Activated CD4-positive, alpha-beta T cell treated with anti-CD3 and anti-CD28 coated beads for 36 hours (primary cell): ENCODE data around the gene NUBPL. TPM values are rescaled to one million over a fixed set of nuclear protein-coding genes. Genes with fewer than 3 reads are reported as not detected.
"Not testable (repeated sequence)": the region's sequence is repeated elsewhere in the genome, so short reads cannot be mapped to it uniquely, and the experiment has no call there.

Experiments
- ATAC-seq: fragments of 200-7000 bp; cut with Tn5 transposase; one replicate; pipeline ENCODE4 v1.10.0; 2021; ENCODE audit warnings: mild to moderate bottlenecking, moderate library complexity
- CTCF ChIA-PET: fragments of 350-600 bp; sonication (Branson Sonifier 250); formaldehyde crosslinking; loops from one replicate; lab custom pipeline; 2021; ENCODE audit warnings: antibody characterized with exemption; lab: Charles Lee
- POLR2A ChIA-PET: fragments of 350-600 bp; sonication (Branson Sonifier 250); formaldehyde crosslinking; loops from one replicate; lab custom pipeline; 2021; ENCODE audit warnings: antibody characterized with exemption, inconsistent platforms; lab: Charles Lee
- DNase-seq: peaks from one replicate; pipeline ENCODE4 v3.0.0-alpha.2; 2020
- H3K27ac Mint-ChIP-seq: one replicate; pipeline ENCODE4 v1.8.0; 2021; ENCODE audit warnings: mixed read lengths
- H3K27me3 Mint-ChIP-seq: one replicate; pipeline ENCODE4 v1.8.0; 2021; ENCODE audit warnings: mixed read lengths
- H3K36me3 Mint-ChIP-seq: one replicate; pipeline ENCODE4 v1.8.0; 2021; ENCODE audit warnings: low read depth, mixed read lengths
- H3K4me1 Mint-ChIP-seq: one replicate; pipeline ENCODE4 v1.8.0; 2021; ENCODE audit warnings: mixed read lengths
- H3K4me3 Mint-ChIP-seq: one replicate; pipeline ENCODE4 v1.8.0; 2021; ENCODE audit warnings: mild to moderate bottlenecking, moderate library complexity, mixed read lengths
- H3K9me3 Mint-ChIP-seq: one replicate; pipeline ENCODE4 v1.8.0; 2021; ENCODE audit warnings: low read depth, mixed read lengths
- intact Hi-C, 2 experiments: fragments of 100-400 bp; cut with DNase I in 1 of 2; cut with micrococcal nuclease in 1 of 2; formaldehyde crosslinking; loops; one replicate each; pipeline versions ENCODE4 v1.14.2 to v1.15.1; 2022 to 2024; cut with DNase I, micrococcal nuclease
- total RNA-seq, 2 experiments: library from RNA; stranded (reverse); gene quantifications; one replicate each; pipeline ENCODE4 v1.2.3, GENCODE V29; 2021

NUBPL gene
- total RNA-seq, 2 experiments from 2014 or later, result 9.5 to 14.9 TPM

DNA sequence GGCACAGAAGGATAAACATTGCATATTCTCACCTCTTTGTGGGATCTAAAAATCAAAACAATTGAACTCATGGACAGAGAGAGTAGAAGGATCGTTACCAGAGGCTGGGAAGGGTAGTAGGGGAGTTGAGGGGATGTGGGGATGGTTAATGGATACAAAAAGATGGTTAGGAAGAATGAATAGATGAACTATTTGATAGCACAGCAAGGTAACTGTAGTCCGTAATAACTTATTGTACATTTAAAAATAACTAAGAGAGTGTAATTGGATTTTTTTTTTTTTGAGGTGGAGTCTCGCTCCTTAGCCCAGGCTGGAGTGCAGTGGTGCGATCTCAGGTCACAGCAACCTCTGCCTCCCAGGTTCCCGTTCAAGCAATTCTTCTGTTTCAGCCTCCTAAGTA lies 52.0 kb downstream of the NUBPL start:
- Mint-ChIP-seq H3K9me3 (peaks cover 42% of the 10 kb centered on the region), H3K27ac (no peak overlapping the region), H3K4me3 (no peak overlapping the region), H3K4me1 (no peaks in the 10 kb centered on the region), H3K27me3 (no peaks in the 10 kb centered on the region), H3K36me3 (peaks cover 31% of the 10 kb centered on the region)
- intact Hi-C loops, result no loop called here
- no peak for DNase-seq
- POLR2A ChIA-PET, result no interaction called here
- CTCF ChIA-PET, result no interaction called here
- no peak for ATAC-seq

DNA sequence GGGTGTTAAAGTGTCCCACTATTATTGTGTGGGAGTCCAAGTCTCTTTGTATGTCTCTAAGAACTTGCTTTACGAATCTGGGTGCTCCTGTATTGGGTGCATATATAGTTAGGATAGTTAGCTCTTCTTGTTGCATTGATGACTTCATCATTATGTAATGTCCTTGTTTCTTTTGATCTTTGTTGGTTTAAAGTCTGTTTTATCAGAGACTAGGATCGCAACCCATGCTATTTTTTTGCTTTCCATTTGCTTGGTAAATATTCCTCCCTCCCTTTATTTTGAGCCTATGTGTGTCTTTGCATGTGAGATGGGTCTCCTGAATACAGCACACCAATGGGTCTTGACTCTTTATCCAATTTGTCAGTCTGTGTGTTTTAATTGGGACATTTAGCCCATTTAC lies 57.7 kb downstream of the NUBPL start:
- H3K27ac Mint-ChIP-seq, H3K27me3 Mint-ChIP-seq, ATAC-seq, H3K4me3 Mint-ChIP-seq, DNase-seq, H3K4me1 Mint-ChIP-seq, CTCF ChIA-PET, POLR2A ChIA-PET, intact Hi-C loops: not testable (repeated sequence)
- Mint-ChIP-seq H3K9me3 (peaks cover 53% of the 10 kb centered on the region), H3K36me3 (peaks cover 69% of the 10 kb centered on the region)

DNA sequence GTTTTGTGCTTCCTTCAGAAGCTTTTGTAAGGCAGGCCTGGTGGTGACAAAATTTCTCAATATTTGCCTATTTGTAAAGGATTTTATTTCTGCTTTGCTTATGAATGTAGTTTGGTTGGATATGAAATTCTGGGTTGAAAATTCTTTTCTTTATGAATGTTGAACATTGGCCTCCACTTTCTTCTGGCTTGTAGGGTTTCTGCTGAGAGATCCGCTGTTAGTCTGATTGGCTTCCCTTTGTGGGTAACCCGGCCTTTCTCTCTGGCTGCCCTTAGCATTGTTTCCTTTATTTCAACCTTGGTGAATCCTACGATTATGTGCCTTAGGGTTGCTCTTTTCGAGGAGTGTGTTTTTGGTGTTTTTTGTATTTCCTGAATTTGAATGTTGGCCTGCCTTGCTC lies 58.2 kb downstream of the NUBPL start:
- ATAC-seq, result no peak
- H3K27me3 Mint-ChIP-seq, result no peaks in the 10 kb centered on the region
- intact Hi-C loops, result no loop called here
- no peaks in the 10 kb centered on the region for H3K4me1 Mint-ChIP-seq
- H3K4me3 Mint-ChIP-seq, result no peak overlapping the region
- ChIA-PET CTCF (no interaction called here), POLR2A (no interaction called here)
- H3K9me3 Mint-ChIP-seq, result peaks cover 54% of the 10 kb centered on the region
- no peak for DNase-seq
- H3K36me3 Mint-ChIP-seq, result peaks cover 73% of the 10 kb centered on the region
- no peak overlapping the region for H3K27ac Mint-ChIP-seq

DNA sequence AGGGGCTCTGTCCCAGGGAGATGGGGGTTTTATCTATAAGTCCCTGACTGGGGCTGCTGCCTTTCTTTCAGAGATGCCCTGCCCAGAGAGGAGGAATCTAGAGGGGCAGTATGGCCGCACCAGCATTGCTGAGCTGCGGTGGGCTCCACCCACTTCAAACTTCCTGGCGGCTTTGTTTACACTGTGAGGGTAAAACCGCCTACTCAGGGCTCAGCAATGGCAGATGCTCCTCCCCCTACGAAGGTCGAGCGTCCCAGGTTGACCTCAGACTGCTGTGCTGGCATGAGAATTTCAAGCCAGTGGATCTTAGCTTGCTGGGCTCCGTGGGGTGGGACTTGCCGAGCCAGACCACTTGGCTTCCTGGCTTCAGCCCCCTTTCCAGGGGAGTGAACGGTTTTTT lies 59.7 kb downstream of the NUBPL start:
- ATAC-seq, H3K27ac Mint-ChIP-seq, intact Hi-C loops, POLR2A ChIA-PET, H3K27me3 Mint-ChIP-seq, H3K4me1 Mint-ChIP-seq, DNase-seq, H3K4me3 Mint-ChIP-seq: not testable (repeated sequence)
- CTCF ChIA-PET, result interaction anchor here (0.6 kb wide), 1 partner anchor 212 kb away, joined by 3 read pairs; no protein-coding TSS in a partner anchor
- H3K9me3 Mint-ChIP-seq, result peaks cover 46% of the 10 kb centered on the region
- H3K36me3 Mint-ChIP-seq, result peaks cover 70% of the 10 kb centered on the region

DNA sequence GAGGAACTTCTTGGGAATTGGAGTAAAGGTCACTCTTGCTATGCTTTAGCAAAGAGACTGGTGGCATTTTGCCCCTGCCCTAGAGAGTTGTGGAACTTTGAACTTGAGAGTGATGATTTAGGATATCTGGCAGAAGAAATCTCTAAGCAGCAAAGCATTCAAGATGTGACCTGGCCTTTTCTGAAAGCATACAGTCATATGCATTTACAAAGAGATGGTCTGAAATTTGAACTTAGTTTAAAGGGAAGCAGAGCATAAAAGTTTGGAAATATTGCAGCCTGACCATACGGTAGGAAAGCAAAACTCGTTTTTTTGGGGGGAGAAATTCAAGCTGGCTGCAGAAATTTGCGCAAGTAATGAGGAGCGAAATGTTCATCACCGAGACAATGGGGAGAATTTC lies 60.9 kb downstream of the NUBPL start:
- POLR2A ChIA-PET, result no interaction called here
- no peaks in the 10 kb centered on the region for H3K27me3 Mint-ChIP-seq

DNA sequence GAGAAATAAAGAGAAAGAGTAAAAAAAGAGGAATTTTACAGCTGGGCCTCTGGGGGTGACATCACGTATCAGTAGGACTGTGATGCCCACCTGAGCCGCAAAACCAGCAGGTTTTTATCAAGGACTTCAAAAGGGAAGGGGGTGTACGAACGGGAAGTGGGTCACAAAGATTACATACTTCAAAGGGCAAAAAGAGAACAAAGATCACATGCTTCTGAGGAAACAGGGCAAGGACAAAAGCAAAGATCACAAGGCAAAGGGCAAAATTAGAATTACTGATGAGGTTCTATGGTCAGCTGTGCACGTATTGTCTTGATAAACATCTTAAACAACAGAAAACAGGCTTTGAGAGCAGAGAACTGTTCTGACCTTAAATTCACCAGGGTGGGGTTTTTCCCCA lies 91.7 kb downstream of the NUBPL start:
- H3K27me3 Mint-ChIP-seq, POLR2A ChIA-PET, intact Hi-C loops, H3K4me1 Mint-ChIP-seq, H3K27ac Mint-ChIP-seq, DNase-seq, ATAC-seq, H3K4me3 Mint-ChIP-seq, CTCF ChIA-PET: not testable (repeated sequence)
- Mint-ChIP-seq H3K9me3 (peaks cover 21% of the 10 kb centered on the region), H3K36me3 (peaks cover 22% of the 10 kb centered on the region)

More for the DNA sequence above, 60.9 kb downstream of the NUBPL start:
- Mint-ChIP-seq H3K4me1 (no peaks in the 10 kb centered on the region), H3K9me3 (peaks cover 42% of the 10 kb centered on the region), H3K4me3 (no peak overlapping the region), H3K27ac (no peak overlapping the region), H3K36me3 (peaks cover 59% of the 10 kb centered on the region)
- no peak for ATAC-seq
- DNase-seq, result no peak
- intact Hi-C loops, result no loop called here
- CTCF ChIA-PET, result no interaction called here

DNA sequence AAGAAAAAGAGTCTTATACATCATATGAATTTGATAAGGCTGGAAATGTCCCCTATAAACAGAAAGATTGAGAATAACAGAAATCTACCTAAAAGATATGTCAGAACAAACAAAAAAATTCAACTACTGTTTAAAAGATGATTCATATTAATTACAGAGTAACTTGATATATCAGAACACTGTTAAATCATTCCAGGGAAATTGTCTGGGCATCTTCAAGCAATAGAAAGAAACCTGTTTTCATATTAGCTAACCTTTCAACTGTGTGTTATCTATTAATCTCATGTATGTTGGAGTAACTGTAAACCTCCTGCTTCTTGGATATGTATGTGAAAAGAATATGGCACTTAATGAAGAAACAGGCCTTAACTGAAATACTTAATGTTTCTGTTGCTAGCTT lies 96.7 kb downstream of the NUBPL start:
- Mint-ChIP-seq H3K9me3 (peaks cover 23% of the 10 kb centered on the region), H3K4me1 (peaks cover 3% of the 10 kb centered on the region), H3K27ac (no peak overlapping the region), H3K4me3 (no peak overlapping the region), H3K27me3 (no peaks in the 10 kb centered on the region), H3K36me3 (peaks cover 27% of the 10 kb centered on the region)
- POLR2A ChIA-PET, result no interaction called here
- DNase-seq, result no peak
- intact Hi-C loops, result no loop called here
- CTCF ChIA-PET, result no interaction called here
- ATAC-seq, result no peak

DNA sequence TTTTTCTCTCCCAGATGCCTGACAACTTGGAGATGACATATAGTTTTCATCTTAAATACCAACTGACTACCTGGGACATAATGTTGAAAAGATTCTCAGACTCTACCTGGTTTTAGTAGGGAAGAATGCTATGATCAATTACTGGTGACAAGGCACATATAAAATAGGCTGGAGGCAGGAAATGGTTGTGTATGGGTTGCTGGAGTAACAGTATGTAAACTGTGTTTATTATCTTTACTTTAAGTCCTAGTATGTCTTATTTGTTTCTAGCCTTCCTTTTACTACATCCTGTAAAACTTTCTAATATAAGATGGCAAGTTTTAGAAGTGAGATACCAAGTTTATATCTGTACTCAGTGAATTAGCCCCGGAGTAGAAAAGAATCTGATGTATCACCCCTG lies 98.1 kb downstream of the NUBPL start:
- Mint-ChIP-seq H3K36me3 (peaks cover 28% of the 10 kb centered on the region), H3K9me3 (peaks cover 14% of the 10 kb centered on the region), H3K4me1 (peaks cover 3% of the 10 kb centered on the region), H3K4me3 (no peak overlapping the region), H3K27ac (no peak overlapping the region), H3K27me3 (no peaks in the 10 kb centered on the region)
- intact Hi-C loops, result no loop called here
- ChIA-PET CTCF (no interaction called here), POLR2A (no interaction called here)
- ATAC-seq (no peak), DNase-seq (no peak)

DNA sequence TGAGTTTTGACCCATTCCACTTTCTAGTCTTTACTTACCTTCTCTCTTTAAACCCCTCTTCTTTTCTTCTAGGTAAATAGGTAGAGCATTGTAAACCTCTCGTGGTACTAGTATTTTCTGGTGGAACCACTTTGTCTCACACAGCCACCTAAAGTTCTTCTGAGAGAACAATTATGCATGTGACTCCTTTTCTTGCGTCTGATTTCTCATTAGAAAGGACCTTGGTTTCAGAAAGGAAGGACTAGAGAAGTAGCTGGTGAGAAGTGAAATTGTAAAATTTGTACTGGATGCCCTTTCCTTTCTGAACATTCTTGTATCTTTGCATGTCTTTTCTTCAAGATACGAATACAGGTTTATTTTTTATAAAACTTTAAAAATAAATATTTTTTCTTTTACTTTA lies 99.0 kb downstream of the NUBPL start:
- ATAC-seq, result no peak
- H3K36me3 Mint-ChIP-seq, result peaks cover 31% of the 10 kb centered on the region

DNA sequence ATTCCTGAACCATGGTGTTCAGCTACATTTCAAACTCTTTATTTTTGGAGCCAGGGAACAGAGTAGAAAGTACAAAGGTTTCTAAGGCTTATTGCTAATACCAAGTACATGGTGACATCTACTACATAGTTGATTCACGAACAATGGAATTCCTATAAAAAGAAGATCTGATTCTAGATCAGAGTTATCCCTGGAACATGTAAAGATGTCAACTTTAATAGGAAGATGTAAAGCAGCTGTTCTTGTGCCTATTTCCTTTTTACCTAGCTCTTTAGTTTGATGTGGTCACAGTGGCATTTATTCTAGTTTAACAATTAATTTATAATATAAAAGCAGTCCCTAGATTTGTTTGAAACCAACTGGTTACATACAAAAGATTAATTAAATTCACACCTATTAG lies 99.5 kb downstream of the NUBPL start:
- Mint-ChIP-seq H3K9me3 (peaks cover 21% of the 10 kb centered on the region), H3K27me3 (no peaks in the 10 kb centered on the region), H3K4me3 (no peak overlapping the region), H3K4me1 (peaks cover 3% of the 10 kb centered on the region), H3K27ac (no peak overlapping the region), H3K36me3 (peaks cover 31% of the 10 kb centered on the region)
- POLR2A ChIA-PET, result no interaction called here
- ATAC-seq (no peak), DNase-seq (no peak)
- intact Hi-C loops, result no loop called here
- CTCF ChIA-PET, result interaction anchor here (0.5 kb wide), 1 partner anchor 191 kb away, joined by 3 read pairs; no protein-coding TSS in a partner anchor

More for the DNA sequence above, 99.0 kb downstream of the NUBPL start:
- peaks cover 16% of the 10 kb centered on the region for H3K9me3 Mint-ChIP-seq
- no peaks in the 10 kb centered on the region for H3K27me3 Mint-ChIP-seq
- peaks cover 3% of the 10 kb centered on the region for H3K4me1 Mint-ChIP-seq
- no peak overlapping the region for H3K27ac Mint-ChIP-seq
- DNase-seq, result no peak
- H3K4me3 Mint-ChIP-seq, result no peak overlapping the region
- ChIA-PET POLR2A (no interaction called here), CTCF (no interaction called here)
- intact Hi-C loops, result no loop called here

DNA sequence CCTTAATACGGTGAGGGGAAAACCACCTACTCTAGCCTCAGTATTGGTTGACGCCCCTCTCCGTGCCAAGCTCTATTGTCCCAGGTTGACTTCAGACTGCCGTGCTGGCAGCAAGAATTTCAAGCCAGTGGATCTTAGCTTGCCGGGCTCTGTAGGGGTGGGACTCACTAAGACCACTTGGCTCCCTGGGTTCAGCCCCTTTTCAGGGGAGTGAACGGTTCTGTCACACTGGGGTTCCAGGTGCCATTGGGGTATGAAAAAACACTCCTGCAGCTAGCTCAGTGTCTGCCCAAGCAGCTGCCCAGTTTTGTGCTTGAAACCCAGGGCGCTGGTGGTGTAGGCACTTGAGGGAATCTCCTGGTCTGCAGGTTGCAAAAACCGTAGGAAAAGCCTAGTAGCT lies 107.1 kb downstream of the NUBPL start:
- intact Hi-C loops, result no loop called here
- peaks cover 38% of the 10 kb centered on the region for H3K9me3 Mint-ChIP-seq
- CTCF ChIA-PET, result no interaction called here
- DNase-seq, result no peak
- POLR2A ChIA-PET, result no interaction called here
- no peaks in the 10 kb centered on the region for H3K27me3 Mint-ChIP-seq
- no peak for ATAC-seq
- H3K27ac Mint-ChIP-seq, result no peak overlapping the region
- peaks cover 46% of the 10 kb centered on the region for H3K36me3 Mint-ChIP-seq
- no peaks in the 10 kb centered on the region for H3K4me1 Mint-ChIP-seq
- no peak overlapping the region for H3K4me3 Mint-ChIP-seq

DNA sequence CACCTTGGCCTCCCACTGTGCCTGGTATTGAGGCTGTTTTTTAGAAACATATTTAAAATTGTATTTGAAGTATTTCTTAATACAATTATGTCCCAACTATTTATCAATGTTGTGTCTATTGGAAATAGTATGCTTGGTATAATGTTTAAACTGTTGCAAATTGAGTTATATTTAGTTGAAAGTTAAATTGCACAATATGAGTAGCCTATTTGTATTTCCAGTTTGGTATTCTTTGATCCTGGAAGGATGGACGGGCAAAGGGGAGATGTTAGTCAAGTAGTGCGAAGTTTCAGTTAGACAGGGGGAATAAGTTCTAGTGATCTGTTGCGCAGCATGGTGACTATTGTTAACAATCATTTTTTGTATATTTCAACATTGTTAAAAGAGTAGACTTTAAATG lies 111.5 kb downstream of the NUBPL start:
- Mint-ChIP-seq H3K4me3 (no peak overlapping the region), H3K36me3 (peaks cover 28% of the 10 kb centered on the region), H3K27me3 (no peaks in the 10 kb centered on the region), H3K27ac (no peak overlapping the region), H3K9me3 (peaks cover 18% of the 10 kb centered on the region), H3K4me1 (no peaks in the 10 kb centered on the region)
- ATAC-seq (no peak), DNase-seq (no peak)
- intact Hi-C loops, result no loop called here
- POLR2A ChIA-PET, result no interaction called here
- CTCF ChIA-PET, result no interaction called here

DNA sequence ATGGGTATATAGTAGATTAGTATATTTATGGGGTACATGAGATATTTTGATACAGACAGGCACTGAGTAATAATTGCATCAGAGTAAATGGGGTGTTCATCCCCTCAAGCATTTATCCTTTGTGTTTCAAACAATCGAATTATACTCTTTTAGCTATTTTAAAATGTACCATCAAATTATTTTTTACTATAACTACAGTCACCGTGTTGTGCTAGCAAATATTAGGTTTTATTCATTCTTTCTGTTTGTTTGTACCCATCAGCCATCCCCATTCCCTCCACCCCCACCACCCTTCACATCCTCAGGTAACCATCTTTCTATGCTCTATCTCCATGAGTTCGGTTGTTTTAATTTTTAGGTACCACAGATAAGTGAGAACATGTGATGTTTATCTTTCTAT lies 115.8 kb downstream of the NUBPL start:
- CTCF ChIA-PET, result no interaction called here
- H3K27me3 Mint-ChIP-seq, result no peaks in the 10 kb centered on the region
- POLR2A ChIA-PET, result no interaction called here
- ATAC-seq, result no peak
- H3K9me3 Mint-ChIP-seq, result peaks cover 7% of the 10 kb centered on the region
- no peak for DNase-seq
- no peak overlapping the region for H3K4me3 Mint-ChIP-seq
- H3K36me3 Mint-ChIP-seq, result peaks cover 31% of the 10 kb centered on the region
- H3K27ac Mint-ChIP-seq, result no peak overlapping the region
- intact Hi-C loops, result no loop called here
- H3K4me1 Mint-ChIP-seq, result no peaks in the 10 kb centered on the region
